Activated naive CD8-positive, alpha-beta T cell (primary cell): ENCODE data around the gene ARHGAP31.

Experiments
- H3K27ac Mint-ChIP-seq: one replicate; pipeline ENCODE4 v1.8.0; 2021; ENCODE audit warnings: mixed read lengths
- H3K27me3 Mint-ChIP-seq: one replicate; pipeline ENCODE4 v1.8.0; 2021; ENCODE audit warnings: mixed read lengths
- H3K36me3 Mint-ChIP-seq: one replicate; pipeline ENCODE4 v1.8.0; 2021; ENCODE audit warnings: mixed read lengths
- H3K4me1 Mint-ChIP-seq: one replicate; pipeline ENCODE4 v1.8.0; 2021; ENCODE audit warnings: low read depth, mixed read lengths
- H3K4me3 Mint-ChIP-seq: one replicate; pipeline ENCODE4 v1.8.0; 2021; ENCODE audit warnings: mild to moderate bottlenecking, mixed read lengths
- H3K9me3 Mint-ChIP-seq: one replicate; pipeline ENCODE4 v1.8.0; 2021; ENCODE audit warnings: low read depth, mixed read lengths

ARHGAP31 gene

GRCh38 chr3:119401069-119401468 lies 106.9 kb downstream of the ARHGAP31 start:
- H3K4me1 Mint-ChIP-seq: peaks cover 2% of the 10 kb centered on the region
- no peak overlapping the region for H3K27ac Mint-ChIP-seq
- H3K27me3 Mint-ChIP-seq: no peaks in the 10 kb centered on the region
- H3K4me3 Mint-ChIP-seq: no peak overlapping the region
- no peaks in the 10 kb centered on the region for H3K9me3 Mint-ChIP-seq
- peaks cover 21% of the 10 kb centered on the region for H3K36me3 Mint-ChIP-seq

- no peaks in the 10 kb centered on the region for H3K27me3 Mint-ChIP-seq
- H3K9me3 Mint-ChIP-seq: no peaks in the 10 kb centered on the region
- H3K4me1 Mint-ChIP-seq: peaks cover 2% of the 10 kb centered on the region
- no peak overlapping the region for H3K4me3 Mint-ChIP-seq
- peaks cover 21% of the 10 kb centered on the region for H3K36me3 Mint-ChIP-seq
- H3K27ac Mint-ChIP-seq: no peak overlapping the region
Measured at GRCh38 chr3:119401503-119402440, 107.6 kb downstream of the ARHGAP31 start.

GRCh38 chr3:119402791-119403190 lies 108.6 kb downstream of the ARHGAP31 start:
- Mint-ChIP-seq H3K4me3 (no peak overlapping the region), H3K27me3 (no peaks in the 10 kb centered on the region)

GRCh38 chr3:119403201-119403600 lies 109.0 kb downstream of the ARHGAP31 start:
- Mint-ChIP-seq H3K27me3 (no peaks in the 10 kb centered on the region), H3K9me3 (no peaks in the 10 kb centered on the region), H3K4me1 (peaks cover 2% of the 10 kb centered on the region), H3K36me3 (peaks cover 21% of the 10 kb centered on the region), H3K27ac (no peak overlapping the region), H3K4me3 (no peak overlapping the region)

More at GRCh38 chr3:119402791-119403190, 108.6 kb downstream of the ARHGAP31 start:
- Mint-ChIP-seq H3K4me1 (peaks cover 2% of the 10 kb centered on the region), H3K27ac (no peak overlapping the region), H3K36me3 (peaks cover 21% of the 10 kb centered on the region), H3K9me3 (no peaks in the 10 kb centered on the region)

GRCh38 chr3:119405315-119405714 lies 111.1 kb downstream of the ARHGAP31 start:
- Mint-ChIP-seq H3K27me3 (no peaks in the 10 kb centered on the region), H3K4me1 (peaks cover 2% of the 10 kb centered on the region), H3K9me3 (no peaks in the 10 kb centered on the region), H3K36me3 (peaks cover 29% of the 10 kb centered on the region), H3K4me3 (no peak overlapping the region), H3K27ac (no peak overlapping the region)

GRCh38 chr3:119408243-119408950 lies 114.2 kb downstream of the ARHGAP31 start:
- Mint-ChIP-seq H3K36me3 (peaks cover 30% of the 10 kb centered on the region), H3K27ac (no peak overlapping the region), H3K9me3 (no peaks in the 10 kb centered on the region), H3K4me3 (no peak overlapping the region), H3K4me1 (no peaks in the 10 kb centered on the region), H3K27me3 (no peaks in the 10 kb centered on the region)

GRCh38 chr3:119409844-119410243 lies 115.7 kb downstream of the ARHGAP31 start:
- Mint-ChIP-seq H3K4me3 (no peak overlapping the region), H3K27me3 (no peaks in the 10 kb centered on the region), H3K4me1 (no peaks in the 10 kb centered on the region), H3K9me3 (no peaks in the 10 kb centered on the region), H3K36me3 (peaks cover 26% of the 10 kb centered on the region), H3K27ac (no peak overlapping the region)

GRCh38 chr3:119413603-119414280 lies 119.6 kb downstream of the ARHGAP31 start:
- Mint-ChIP-seq H3K9me3 (no peaks in the 10 kb centered on the region), H3K36me3 (peaks cover 19% of the 10 kb centered on the region), H3K27ac (no peak overlapping the region), H3K4me3 (no peak overlapping the region), H3K4me1 (no peaks in the 10 kb centered on the region), H3K27me3 (no peaks in the 10 kb centered on the region)

- H3K4me1 Mint-ChIP-seq: no peaks in the 10 kb centered on the region
Measured at GRCh38 chr3:119416873-119417272, 122.7 kb downstream of the ARHGAP31 start.

GRCh38 chr3:119417771-119418512 lies 123.8 kb downstream of the ARHGAP31 start:
- no peaks in the 10 kb centered on the region for H3K27me3 Mint-ChIP-seq
- peaks cover 2% of the 10 kb centered on the region for H3K4me1 Mint-ChIP-seq
- no peaks in the 10 kb centered on the region for H3K36me3 Mint-ChIP-seq
- no peaks in the 10 kb centered on the region for H3K9me3 Mint-ChIP-seq
- H3K27ac Mint-ChIP-seq: no peak overlapping the region
- H3K4me3 Mint-ChIP-seq: no peak overlapping the region

More at GRCh38 chr3:119416873-119417272, 122.7 kb downstream of the ARHGAP31 start:
- Mint-ChIP-seq H3K36me3 (no peaks in the 10 kb centered on the region), H3K27ac (no peak overlapping the region), H3K4me3 (no peak overlapping the region), H3K9me3 (no peaks in the 10 kb centered on the region), H3K27me3 (no peaks in the 10 kb centered on the region)

GRCh38 chr3:119418641-119419040 lies 124.5 kb downstream of the ARHGAP31 start:
- Mint-ChIP-seq H3K9me3 (no peaks in the 10 kb centered on the region), H3K27ac (no peak overlapping the region), H3K4me1 (peaks cover 2% of the 10 kb centered on the region), H3K36me3 (no peaks in the 10 kb centered on the region), H3K4me3 (no peak overlapping the region), H3K27me3 (no peaks in the 10 kb centered on the region)

- no peaks in the 10 kb centered on the region for H3K27me3 Mint-ChIP-seq
- H3K9me3 Mint-ChIP-seq: no peaks in the 10 kb centered on the region
- H3K36me3 Mint-ChIP-seq: no peaks in the 10 kb centered on the region
- H3K4me3 Mint-ChIP-seq: no peak overlapping the region
- peaks cover 2% of the 10 kb centered on the region for H3K4me1 Mint-ChIP-seq
- H3K27ac Mint-ChIP-seq: no peak overlapping the region
Measured at GRCh38 chr3:119420196-119420595, 126.0 kb downstream of the ARHGAP31 start.

- Mint-ChIP-seq H3K27ac (no peak overlapping the region), H3K4me1 (no peaks in the 10 kb centered on the region), H3K27me3 (no peaks in the 10 kb centered on the region), H3K36me3 (peaks cover 41% of the 10 kb centered on the region), H3K9me3 (peaks cover 32% of the 10 kb centered on the region), H3K4me3 (no peak overlapping the region)
Measured at GRCh38 chr3:119427669-119428068, 133.5 kb downstream of the ARHGAP31 start.

- Mint-ChIP-seq H3K9me3 (peaks cover 32% of the 10 kb centered on the region), H3K27ac (no peak overlapping the region), H3K27me3 (no peaks in the 10 kb centered on the region), H3K4me1 (no peaks in the 10 kb centered on the region), H3K4me3 (no peak overlapping the region), H3K36me3 (peaks cover 47% of the 10 kb centered on the region)
Measured at GRCh38 chr3:119428538-119428937, 134.4 kb downstream of the ARHGAP31 start.
